ENCODE measurements around the gene GJE1. TPM values are rescaled to one million over a fixed set of nuclear protein-coding genes. Genes with fewer than 3 reads are reported as not detected.
A peak's percentile ranks its signal among the peaks of the same experiment; 100 is the strongest.

Gene GJE1
- total RNA-seq, 1 donor from 2014 or later, result not detected

- H3K4me1 Mint-ChIP-seq (ENCODE audit: low read depth, unreplicated experiment), result peaks cover 28% of the 10 kb centered on the region
Measured at GRCh38 chr6:142152746-142153145, 20.0 kb downstream of the GJE1 start.

GRCh38 chr6:142153196-142153595, 20.5 kb downstream of the GJE1 start:
- peak overlapping the region; percentile 17 for H3K4me3 Mint-ChIP-seq (ENCODE audit: unreplicated experiment)
- Histone ChIP-seq H3K36me3 (ENCODE audit: insufficient read depth, low read length) (no peaks in the 10 kb centered on the region), H3K4me2 (ENCODE audit: low read length) (peak overlapping the region; percentile 16), H3K27me3 (ENCODE audit: insufficient read depth, low read length) (no peaks in the 10 kb centered on the region), H2AFZ (ENCODE audit: low read depth, low read length) (no peak overlapping the region), H3K9me3 (ENCODE audit: insufficient read depth, low read depth, low read length) (no peaks in the 10 kb centered on the region), H4K20me1 (ENCODE audit: insufficient read depth, low read length) (peaks cover 20% of the 10 kb centered on the region), H3K9ac (ENCODE audit: low read length) (no peak overlapping the region), H3K4me1 (ENCODE audit: insufficient read depth, low read length) (peaks cover 4% of the 10 kb centered on the region), H3K27ac (ENCODE audit: low read depth, low read length) (peak overlapping the region; percentile 47), H3K79me2 (ENCODE audit: insufficient read depth, low read length) (peaks cover 95% of the 10 kb centered on the region), H3K4me3 (ENCODE audit: insufficient read depth, low read depth, low read length) (no peak overlapping the region)
- H3K4me1 Mint-ChIP-seq (ENCODE audit: low read depth, unreplicated experiment), result peaks cover 27% of the 10 kb centered on the region
- TF ChIP-seq EZH2 (IDR thresholded peaks at IDR 0.05; ENCODE audit: insufficient read depth, low read length), result no peak
- TF ChIP-seq, protein P1, sequence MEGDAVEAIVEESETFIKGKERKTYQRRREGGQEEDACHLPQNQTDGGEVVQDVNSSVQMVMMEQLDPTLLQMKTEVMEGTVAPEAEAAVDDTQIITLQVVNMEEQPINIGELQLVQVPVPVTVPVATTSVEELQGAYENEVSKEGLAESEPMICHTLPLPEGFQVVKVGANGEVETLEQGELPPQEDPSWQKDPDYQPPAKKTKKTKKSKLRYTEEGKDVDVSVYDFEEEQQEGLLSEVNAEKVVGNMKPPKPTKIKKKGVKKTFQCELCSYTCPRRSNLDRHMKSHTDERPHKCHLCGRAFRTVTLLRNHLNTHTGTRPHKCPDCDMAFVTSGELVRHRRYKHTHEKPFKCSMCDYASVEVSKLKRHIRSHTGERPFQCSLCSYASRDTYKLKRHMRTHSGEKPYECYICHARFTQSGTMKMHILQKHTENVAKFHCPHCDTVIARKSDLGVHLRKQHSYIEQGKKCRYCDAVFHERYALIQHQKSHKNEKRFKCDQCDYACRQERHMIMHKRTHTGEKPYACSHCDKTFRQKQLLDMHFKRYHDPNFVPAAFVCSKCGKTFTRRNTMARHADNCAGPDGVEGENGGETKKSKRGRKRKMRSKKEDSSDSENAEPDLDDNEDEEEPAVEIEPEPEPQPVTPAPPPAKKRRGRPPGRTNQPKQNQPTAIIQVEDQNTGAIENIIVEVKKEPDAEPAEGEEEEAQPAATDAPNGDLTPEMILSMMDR (IDR thresholded peaks at IDR 0.05; ENCODE audit: insufficient read depth, low read depth, low read length), result no peak
- H3K9me3 Mint-ChIP-seq (ENCODE audit: unreplicated experiment), result no peaks in the 10 kb centered on the region
- peak overlapping the region; percentile 70 for H3K27ac Mint-ChIP-seq (ENCODE audit: unreplicated experiment)
- H3K27me3 Mint-ChIP-seq (ENCODE audit: low read depth, unreplicated experiment), result no peaks in the 10 kb centered on the region
- FAIRE-seq, result no peak
- no peak for DNase-seq (ENCODE audit: low read depth)
- H3K36me3 Mint-ChIP-seq (ENCODE audit: low read depth, unreplicated experiment), result peaks cover 3% of the 10 kb centered on the region

More at GRCh38 chr6:142152746-142153145, 20.0 kb downstream of the GJE1 start:
- Mint-ChIP-seq H3K27ac (ENCODE audit: unreplicated experiment) (peak overlapping the region; percentile 70), H3K27me3 (ENCODE audit: low read depth, unreplicated experiment) (no peaks in the 10 kb centered on the region), H3K4me3 (ENCODE audit: unreplicated experiment) (peak overlapping the region; percentile 17), H3K36me3 (ENCODE audit: low read depth, unreplicated experiment) (peaks cover 3% of the 10 kb centered on the region), H3K9me3 (ENCODE audit: unreplicated experiment) (no peaks in the 10 kb centered on the region)
- Histone ChIP-seq H2AFZ (ENCODE audit: low read depth, low read length) (no peak overlapping the region), H3K27me3 (ENCODE audit: insufficient read depth, low read length) (no peaks in the 10 kb centered on the region), H4K20me1 (ENCODE audit: insufficient read depth, low read length) (peaks cover 20% of the 10 kb centered on the region), H3K4me2 (ENCODE audit: low read length) (peak overlapping the region; percentile 16), H3K79me2 (ENCODE audit: insufficient read depth, low read length) (peaks cover 95% of the 10 kb centered on the region), H3K9me3 (ENCODE audit: insufficient read depth, low read depth, low read length) (no peaks in the 10 kb centered on the region), H3K9ac (ENCODE audit: low read length) (no peak overlapping the region), H3K27ac (ENCODE audit: low read depth, low read length) (peak overlapping the region; percentile 47), H3K4me3 (ENCODE audit: insufficient read depth, low read depth, low read length) (no peak overlapping the region), H3K4me1 (ENCODE audit: insufficient read depth, low read length) (peaks cover 7% of the 10 kb centered on the region), H3K36me3 (ENCODE audit: insufficient read depth, low read length) (no peaks in the 10 kb centered on the region)
- TF ChIP-seq, protein P1 (IDR thresholded peaks at IDR 0.05; ENCODE audit: insufficient read depth, low read depth, low read length), result no peak
- TF ChIP-seq EZH2 (IDR thresholded peaks at IDR 0.05; ENCODE audit: insufficient read depth, low read length), result no peak
- FAIRE-seq, result peak; percentile 13
- peak; percentile 74 for DNase-seq (ENCODE audit: low read depth)

- FAIRE-seq, result no peak
Measured at GRCh38 chr6:142154336-142154735, 21.6 kb downstream of the GJE1 start.

More at GRCh38 chr6:142154336-142154735, 21.6 kb downstream of the GJE1 start:
- Histone ChIP-seq H3K27me3 (ENCODE audit: insufficient read depth, low read length) (no peaks in the 10 kb centered on the region), H3K36me3 (ENCODE audit: insufficient read depth, low read length) (no peaks in the 10 kb centered on the region), H3K4me3 (ENCODE audit: insufficient read depth, low read depth, low read length) (no peak overlapping the region), H3K9me3 (ENCODE audit: insufficient read depth, low read depth, low read length) (no peaks in the 10 kb centered on the region), H3K4me2 (ENCODE audit: low read length) (no peak overlapping the region), H3K27ac (ENCODE audit: low read depth, low read length) (no peak overlapping the region), H4K20me1 (ENCODE audit: insufficient read depth, low read length) (peaks cover 20% of the 10 kb centered on the region), H3K79me2 (ENCODE audit: insufficient read depth, low read length) (peaks cover 94% of the 10 kb centered on the region), H3K4me1 (ENCODE audit: insufficient read depth, low read length) (no peaks in the 10 kb centered on the region), H2AFZ (ENCODE audit: low read depth, low read length) (no peak overlapping the region), H3K9ac (ENCODE audit: low read length) (no peak overlapping the region)
- Mint-ChIP-seq H3K4me3 (ENCODE audit: unreplicated experiment) (no peak overlapping the region), H3K27ac (ENCODE audit: unreplicated experiment) (no peak overlapping the region), H3K36me3 (ENCODE audit: low read depth, unreplicated experiment) (peaks cover 5% of the 10 kb centered on the region), H3K9me3 (ENCODE audit: unreplicated experiment) (no peaks in the 10 kb centered on the region), H3K4me1 (ENCODE audit: low read depth, unreplicated experiment) (peaks cover 18% of the 10 kb centered on the region), H3K27me3 (ENCODE audit: low read depth, unreplicated experiment) (no peaks in the 10 kb centered on the region)
- TF ChIP-seq, protein P1 (IDR thresholded peaks at IDR 0.05; ENCODE audit: insufficient read depth, low read depth, low read length), result no peak
- TF ChIP-seq EZH2 (IDR thresholded peaks at IDR 0.05; ENCODE audit: insufficient read depth, low read length), result no peak
- DNase-seq (ENCODE audit: low read depth), result no peak
